ENCODE data around the gene CEP128.

The CEP128 gene

GRCh38 chr14:80536456-80536855, 405.1 kb downstream of the CEP128 start:
- ChIA-PET POLR2A (no interaction called here), CTCF (no interaction called here)
- TF ChIP-seq FEZF1 (tag by site-specific recombination; IDR thresholded peaks at IDR 0.05): peak; percentile 65
- peak; percentile 44; the same call in 1 of the 2 replicates for TF ChIP-seq ZBTB20 (tag by site-specific recombination; IDR thresholded peaks at IDR 0.05)
- no peak for TF ChIP-seq KLF16 (tag by site-specific recombination; IDR thresholded peaks at IDR 0.05)
- H3K4me1 ChIP-seq (ENCODE audit: control insufficient read depth, insufficient read depth, low read length): 0 out of 2 replicates have a peak, but pooled peaks cover 2% of the 10 kb centered on the region
- H3K9me3 ChIP-seq (ENCODE audit: control insufficient read depth, insufficient read depth, low read depth, low read length): no peaks in the 10 kb centered on the region
- no peak overlapping the region for H3K27ac ChIP-seq (ENCODE audit: extremely low read depth, low read depth, low read length)
- H3K36me3 ChIP-seq (ENCODE audit: control insufficient read depth in 2 of 2, insufficient read depth in 1 of 2, low read length in 2 of 2): no peaks in the 10 kb centered on the region
- H3K4me3 ChIP-seq (ENCODE audit: low read depth, low read length): no peak overlapping the region

- TF ChIP-seq ZBTB21 (tag by site-specific recombination; IDR thresholded peaks at IDR 0.05) (no peak), ZNF660 (tag by site-specific recombination; IDR thresholded peaks at IDR 0.05) (no peak), GFI1B (tag by site-specific recombination; IDR thresholded peaks at IDR 0.05) (no peak), KLF8 (tag by site-specific recombination; IDR thresholded peaks at IDR 0.05) (no peak), KLF16 (tag by site-specific recombination; IDR thresholded peaks at IDR 0.05) (no peak), ZNF670 (tag by site-specific recombination; IDR thresholded peaks at IDR 0.05; ENCODE audit: low read depth) (no peak), ZIC2 (tag by site-specific recombination; IDR thresholded peaks at IDR 0.05) (no peak), ZNF10 (tag by site-specific recombination; IDR thresholded peaks at IDR 0.05) (no peak), ATF2 (tag by site-specific recombination; IDR thresholded peaks at IDR 0.05; ENCODE audit: low read depth) (no peak), ZBTB48 (tag by site-specific recombination; IDR thresholded peaks at IDR 0.05) (no peak), ZNF155 (tag by site-specific recombination; IDR thresholded peaks at IDR 0.05) (no peak), ZEB2 (tag by site-specific recombination; IDR thresholded peaks at IDR 0.05) (no peak), HOXC10 (CRISPR knock-in tag; IDR thresholded peaks at IDR 0.05) (no peak), ZNF335 (tag by site-specific recombination; conservative IDR thresholded peaks at IDR 0.05) (no peak), ZNF677 (tag by site-specific recombination; IDR thresholded peaks at IDR 0.05) (no peak), YY2 (tag by site-specific recombination; IDR thresholded peaks at IDR 0.05) (no peak), ZNF571 (tag by site-specific recombination; IDR thresholded peaks at IDR 0.05) (no peak)
- TF ChIP-seq, protein P1, sequence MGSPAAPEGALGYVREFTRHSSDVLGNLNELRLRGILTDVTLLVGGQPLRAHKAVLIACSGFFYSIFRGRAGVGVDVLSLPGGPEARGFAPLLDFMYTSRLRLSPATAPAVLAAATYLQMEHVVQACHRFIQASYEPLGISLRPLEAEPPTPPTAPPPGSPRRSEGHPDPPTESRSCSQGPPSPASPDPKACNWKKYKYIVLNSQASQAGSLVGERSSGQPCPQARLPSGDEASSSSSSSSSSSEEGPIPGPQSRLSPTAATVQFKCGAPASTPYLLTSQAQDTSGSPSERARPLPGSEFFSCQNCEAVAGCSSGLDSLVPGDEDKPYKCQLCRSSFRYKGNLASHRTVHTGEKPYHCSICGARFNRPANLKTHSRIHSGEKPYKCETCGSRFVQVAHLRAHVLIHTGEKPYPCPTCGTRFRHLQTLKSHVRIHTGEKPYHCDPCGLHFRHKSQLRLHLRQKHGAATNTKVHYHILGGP (tag by site-specific recombination; IDR thresholded peaks at IDR 0.05): no peak
- TF ChIP-seq, protein P2, sequence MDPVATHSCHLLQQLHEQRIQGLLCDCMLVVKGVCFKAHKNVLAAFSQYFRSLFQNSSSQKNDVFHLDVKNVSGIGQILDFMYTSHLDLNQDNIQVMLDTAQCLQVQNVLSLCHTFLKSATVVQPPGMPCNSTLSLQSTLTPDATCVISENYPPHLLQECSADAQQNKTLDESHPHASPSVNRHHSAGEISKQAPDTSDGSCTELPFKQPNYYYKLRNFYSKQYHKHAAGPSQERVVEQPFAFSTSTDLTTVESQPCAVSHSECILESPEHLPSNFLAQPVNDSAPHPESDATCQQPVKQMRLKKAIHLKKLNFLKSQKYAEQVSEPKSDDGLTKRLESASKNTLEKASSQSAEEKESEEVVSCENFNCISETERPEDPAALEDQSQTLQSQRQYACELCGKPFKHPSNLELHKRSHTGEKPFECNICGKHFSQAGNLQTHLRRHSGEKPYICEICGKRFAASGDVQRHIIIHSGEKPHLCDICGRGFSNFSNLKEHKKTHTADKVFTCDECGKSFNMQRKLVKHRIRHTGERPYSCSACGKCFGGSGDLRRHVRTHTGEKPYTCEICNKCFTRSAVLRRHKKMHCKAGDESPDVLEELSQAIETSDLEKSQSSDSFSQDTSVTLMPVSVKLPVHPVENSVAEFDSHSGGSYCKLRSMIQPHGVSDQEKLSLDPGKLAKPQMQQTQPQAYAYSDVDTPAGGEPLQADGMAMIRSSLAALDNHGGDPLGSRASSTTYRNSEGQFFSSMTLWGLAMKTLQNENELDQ (tag by site-specific recombination; IDR thresholded peaks at IDR 0.05; ENCODE audit: low read depth): no peak
- no peak overlapping the region for H3K4me3 ChIP-seq (ENCODE audit: low read depth, low read length)
- H3K36me3 ChIP-seq (ENCODE audit: control insufficient read depth in 2 of 2, insufficient read depth in 1 of 2, low read length in 2 of 2): no peaks in the 10 kb centered on the region
- H3K4me1 ChIP-seq (ENCODE audit: control insufficient read depth, insufficient read depth, low read length): 0 out of 2 replicates have a peak, but pooled peaks cover 2% of the 10 kb centered on the region
- ChIA-PET POLR2A (no interaction called here), CTCF (no interaction called here)
- H3K9me3 ChIP-seq (ENCODE audit: control insufficient read depth, insufficient read depth, low read depth, low read length): no peaks in the 10 kb centered on the region
- H3K27ac ChIP-seq (ENCODE audit: extremely low read depth, low read depth, low read length): no peak overlapping the region
These were observed 406.4 kb downstream of the CEP128 start for GRCh38 chr14:80535171-80535570.

Data from HEK293 (cell line).